ENCODE data around the gene DYSF.

The DYSF gene

GRCh38 chr2:71610671-71611070 lies 157.3 kb downstream of the DYSF start:
- no peak for TF ChIP-seq CTCF (IDR thresholded peaks at IDR 0.05; ENCODE audit: control insufficient read depth, insufficient read depth, low read depth, low read length, missing control alignments)
- no peak for DNase-seq (ENCODE audit: low read depth)
- H3K4me3 ChIP-seq (ENCODE audit: control insufficient read depth, low read depth, low read length) = no peak overlapping the region

DNA sequence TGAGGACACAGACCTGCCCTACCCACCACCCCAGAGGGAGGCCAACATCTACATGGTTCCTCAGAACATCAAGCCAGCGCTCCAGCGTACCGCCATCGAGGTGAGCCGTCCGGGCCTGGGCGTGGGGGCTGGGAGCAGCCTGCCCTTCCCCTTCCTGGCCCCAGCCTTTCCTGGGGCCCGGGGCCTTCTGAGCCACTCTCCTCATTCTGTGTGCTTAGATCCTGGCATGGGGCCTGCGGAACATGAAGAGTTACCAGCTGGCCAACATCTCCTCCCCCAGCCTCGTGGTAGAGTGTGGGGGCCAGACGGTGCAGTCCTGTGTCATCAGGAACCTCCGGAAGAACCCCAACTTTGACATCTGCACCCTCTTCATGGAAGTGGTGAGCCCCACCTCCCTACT lies 157.9 kb downstream of the DYSF start:
- TF ChIP-seq CTCF (IDR thresholded peaks at IDR 0.05; ENCODE audit: control insufficient read depth, insufficient read depth, low read depth, low read length, missing control alignments) = no peak
- no peak for DNase-seq (ENCODE audit: low read depth)
- no peak overlapping the region for H3K4me3 ChIP-seq (ENCODE audit: control insufficient read depth, low read depth, low read length)

DNA sequence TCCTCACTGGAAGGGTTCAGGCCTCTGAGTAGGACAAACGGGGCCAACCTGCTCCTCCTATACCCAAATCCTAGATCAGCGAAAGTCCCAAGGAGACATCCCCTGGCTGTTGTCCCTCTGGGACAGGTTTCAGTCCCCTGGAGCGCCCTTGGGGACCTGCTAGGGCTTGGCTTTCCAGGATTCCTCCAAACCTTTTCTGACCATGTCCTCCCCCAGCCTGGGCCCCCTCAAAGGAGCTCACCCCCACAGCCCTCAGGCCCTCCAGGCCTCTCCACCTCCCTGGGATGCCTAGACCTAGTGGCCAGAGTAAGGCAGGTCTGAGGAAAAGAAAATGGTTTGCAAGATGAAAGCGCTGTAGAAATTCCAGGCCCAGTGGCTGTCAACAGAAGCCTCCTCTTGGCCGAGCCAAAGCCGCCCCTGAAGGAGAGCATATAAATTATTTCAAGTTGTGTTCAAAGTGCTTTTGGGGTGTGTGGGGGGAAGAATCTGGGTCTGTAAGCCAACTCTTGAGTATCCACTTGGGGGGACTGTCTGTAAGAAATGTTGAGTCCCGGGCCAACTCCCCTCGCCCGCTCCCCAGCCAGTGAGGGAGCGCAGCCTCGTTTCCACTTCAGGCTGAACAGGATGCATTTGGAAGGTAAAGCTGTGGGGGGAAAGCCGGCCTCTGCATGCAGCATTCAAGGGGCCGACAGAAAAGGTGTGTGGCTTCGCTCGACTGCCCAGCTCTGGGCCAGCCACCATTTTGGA lies 158.6 kb downstream of the DYSF start:
- H3K4me3 ChIP-seq (ENCODE audit: control insufficient read depth, low read depth, low read length) = no peak overlapping the region
- no peak for DNase-seq (ENCODE audit: low read depth)
- TF ChIP-seq CTCF (IDR thresholded peaks at IDR 0.05; ENCODE audit: control insufficient read depth, insufficient read depth, low read depth, low read length, missing control alignments) = no peak

DNA sequence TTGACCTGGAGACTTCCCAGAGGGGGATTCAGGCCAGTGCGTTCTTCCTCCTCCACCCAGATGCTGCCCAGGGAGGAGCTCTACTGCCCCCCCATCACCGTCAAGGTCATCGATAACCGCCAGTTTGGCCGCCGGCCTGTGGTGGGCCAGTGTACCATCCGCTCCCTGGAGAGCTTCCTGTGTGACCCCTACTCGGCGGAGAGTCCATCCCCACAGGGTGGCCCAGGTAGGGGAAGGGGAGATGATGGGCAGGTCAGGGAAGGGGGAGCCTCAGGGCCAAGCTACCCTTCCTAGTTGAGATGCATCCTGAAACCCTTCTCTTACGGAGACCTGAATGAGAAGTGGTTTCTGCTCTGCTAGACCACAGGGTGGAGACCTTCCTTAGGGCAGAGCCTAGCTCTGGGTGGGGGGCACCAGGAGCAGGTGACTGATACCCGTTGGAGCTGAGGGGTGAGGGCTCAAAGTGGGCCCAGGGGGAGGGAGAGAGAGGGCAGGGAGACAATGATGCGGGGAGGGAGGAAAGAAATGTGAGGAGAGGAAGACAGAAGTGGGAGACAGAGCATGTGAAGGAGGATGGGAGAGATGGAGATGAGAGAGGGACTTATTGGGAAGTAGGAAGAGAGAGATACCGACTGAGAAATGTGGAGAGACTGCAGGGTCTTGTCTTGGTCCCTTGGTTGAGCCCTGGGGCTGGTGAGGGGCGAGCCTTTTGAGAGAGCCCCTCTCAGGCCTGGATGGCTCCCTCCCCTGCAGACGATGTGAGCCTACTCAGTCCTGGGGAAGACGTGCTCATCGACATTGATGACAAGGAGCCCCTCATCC lies 159.4 kb downstream of the DYSF start:
- DNase-seq (ENCODE audit: low read depth) = no peak
- no peak for TF ChIP-seq CTCF (IDR thresholded peaks at IDR 0.05; ENCODE audit: control insufficient read depth, insufficient read depth, low read depth, low read length, missing control alignments)
- no peak overlapping the region for H3K4me3 ChIP-seq (ENCODE audit: control insufficient read depth, low read depth, low read length)

- no peak for TF ChIP-seq CTCF (IDR thresholded peaks at IDR 0.05; ENCODE audit: control insufficient read depth, insufficient read depth, low read depth, low read length, missing control alignments)
Measured at GRCh38 chr2:71613403-71613952, 160.1 kb downstream of the DYSF start.

DNA sequence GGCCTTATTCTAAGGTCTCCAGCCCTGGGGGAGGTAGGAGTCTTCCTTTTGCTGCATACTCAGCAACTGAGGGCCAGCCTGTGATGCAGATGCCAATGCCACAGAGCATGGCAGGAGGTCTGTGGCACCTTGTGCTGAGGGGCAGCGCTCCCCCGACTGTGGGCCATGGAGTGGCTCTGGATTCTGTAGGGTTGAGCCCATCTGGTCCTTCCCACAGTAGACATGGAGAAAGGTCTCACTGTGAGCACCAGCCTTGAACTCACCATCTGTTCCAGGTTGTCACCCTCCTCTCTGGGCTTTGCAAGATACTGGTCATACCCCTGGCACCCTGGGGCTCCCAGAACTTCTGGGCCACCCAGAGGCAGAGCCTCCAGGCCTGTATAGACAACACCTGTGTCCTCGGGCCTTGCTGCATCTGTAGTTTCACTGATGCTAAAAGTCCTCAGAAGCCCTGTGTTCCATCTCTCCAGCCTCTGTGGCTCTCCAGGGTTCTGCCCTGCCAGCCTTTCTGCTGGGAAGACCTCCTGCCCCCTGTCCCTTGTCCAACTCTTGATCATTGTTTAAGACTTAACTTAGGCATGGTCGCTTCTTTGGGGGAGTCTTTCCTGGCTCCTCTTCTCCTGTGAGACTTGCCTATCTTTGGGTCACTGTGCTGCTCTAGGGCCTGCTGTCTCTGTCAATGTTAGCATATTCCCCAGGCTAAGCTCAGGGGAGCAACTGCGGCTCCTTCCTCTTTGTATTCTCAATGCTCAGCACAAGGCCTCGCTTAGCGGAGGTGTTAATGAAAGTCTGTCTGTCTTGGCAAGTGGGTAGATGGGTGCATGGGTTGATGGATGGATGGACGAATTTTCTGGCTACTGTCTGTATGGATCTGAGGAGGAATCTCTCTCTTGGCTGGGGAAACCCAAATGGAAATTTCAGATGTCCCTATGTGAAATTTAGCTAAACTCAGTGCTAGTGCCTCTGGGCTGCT lies 160.9 kb downstream of the DYSF start:
- H3K4me3 ChIP-seq (ENCODE audit: control insufficient read depth, low read depth, low read length) = no peak overlapping the region
- TF ChIP-seq CTCF (IDR thresholded peaks at IDR 0.05; ENCODE audit: control insufficient read depth, insufficient read depth, low read depth, low read length, missing control alignments) = no peak
- DNase-seq (ENCODE audit: low read depth) = no peak

More at GRCh38 chr2:71613403-71613952, 160.1 kb downstream of the DYSF start:
- H3K4me3 ChIP-seq (ENCODE audit: control insufficient read depth, low read depth, low read length) = no peak overlapping the region
- DNase-seq (ENCODE audit: low read depth) = no peak

Data from AG09309 (cell line).